GM19324 (cell line): ENCODE data around the gene FLOT2.
"Not testable (repeated sequence)": the region's sequence is repeated elsewhere in the genome, so short reads cannot be mapped to it uniquely, and the experiment has no call there.

Experiments used
- ATAC-seq: cut with Tn5 transposase; IDR thresholded peaks from one replicate; pipeline ENCODE4 v1.9.1; 2021; ENCODE audit warnings: mild to moderate bottlenecking, moderate library complexity; ENCODE audit not compliant: unreplicated experiment, low FRiP score

Gene FLOT2

GRCh38 chr17:28897769-28898526 is 415 bp upstream of the FLOT2 start:
- no peak for ATAC-seq

- no peak for ATAC-seq
These were observed 1.0 kb downstream of the FLOT2 start for GRCh38 chr17:28896491-28896883.

- no peak for ATAC-seq
These were observed 1.6 kb downstream of the FLOT2 start for GRCh38 chr17:28895794-28896447.

DNA sequence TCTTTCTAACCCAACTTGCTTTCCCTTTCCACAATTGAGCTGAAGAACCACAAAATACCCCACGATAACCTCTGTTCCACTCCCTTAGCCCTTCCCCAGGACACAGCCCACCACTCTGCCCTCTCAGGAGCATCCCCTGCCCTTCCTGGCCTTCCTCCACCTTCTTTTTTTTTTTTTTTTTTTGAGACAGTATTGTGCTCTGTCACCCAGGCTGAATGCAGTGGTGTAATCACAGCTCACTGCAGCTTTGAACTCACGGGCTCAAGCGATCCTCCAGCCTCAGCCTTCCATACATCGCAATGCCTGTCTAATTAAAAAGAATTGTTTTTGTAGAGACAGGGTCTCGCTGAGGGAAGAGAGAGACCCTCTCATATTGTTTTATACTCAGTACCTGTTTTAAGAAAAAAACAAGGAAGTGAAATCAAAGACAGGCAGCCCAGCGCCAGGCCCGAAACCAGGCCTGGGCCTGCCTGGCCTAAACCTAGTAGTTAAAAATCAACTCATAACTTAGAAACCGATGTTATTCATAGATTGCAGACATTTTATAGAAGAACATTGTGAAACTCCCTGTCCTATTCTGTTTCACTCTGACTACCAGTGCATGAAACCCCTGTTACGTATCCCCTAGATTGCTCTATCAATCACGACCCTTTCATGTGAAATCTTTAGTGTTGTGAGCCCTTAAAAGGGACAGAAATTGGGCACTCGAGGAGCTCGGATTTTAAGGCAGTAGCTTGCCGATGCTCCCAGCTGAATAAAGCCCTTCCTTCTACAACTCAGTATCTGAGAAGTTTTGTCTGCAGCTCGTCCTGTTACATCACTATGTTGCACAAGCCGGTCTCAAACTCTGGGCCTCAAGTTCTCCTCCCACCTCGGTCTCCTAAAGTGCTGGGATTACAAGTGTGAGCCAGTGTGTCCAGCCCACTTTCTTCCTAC is 4.0 kb downstream of the FLOT2 start:
- not testable (repeated sequence) for ATAC-seq

DNA sequence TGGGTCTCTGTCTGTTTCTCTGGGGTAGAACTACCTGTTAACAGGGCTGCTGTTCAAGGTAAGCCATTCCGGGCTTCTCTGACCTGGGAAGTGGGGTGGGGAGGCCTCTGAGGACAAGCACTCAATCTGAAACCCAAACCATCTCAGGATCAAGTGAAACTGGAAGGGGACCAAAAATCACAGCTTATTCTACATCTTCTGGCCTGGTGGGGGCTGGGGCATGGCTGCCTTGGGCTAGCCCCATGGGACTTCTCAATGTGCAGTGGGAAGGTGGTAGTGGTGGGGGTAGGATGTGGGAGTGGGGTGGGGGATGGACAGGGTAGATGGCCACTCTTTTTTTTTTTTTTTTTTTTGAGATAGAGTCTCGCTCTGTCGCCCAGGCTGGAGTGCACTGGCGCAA is 5.5 kb downstream of the FLOT2 start:
- no peak for ATAC-seq

DNA sequence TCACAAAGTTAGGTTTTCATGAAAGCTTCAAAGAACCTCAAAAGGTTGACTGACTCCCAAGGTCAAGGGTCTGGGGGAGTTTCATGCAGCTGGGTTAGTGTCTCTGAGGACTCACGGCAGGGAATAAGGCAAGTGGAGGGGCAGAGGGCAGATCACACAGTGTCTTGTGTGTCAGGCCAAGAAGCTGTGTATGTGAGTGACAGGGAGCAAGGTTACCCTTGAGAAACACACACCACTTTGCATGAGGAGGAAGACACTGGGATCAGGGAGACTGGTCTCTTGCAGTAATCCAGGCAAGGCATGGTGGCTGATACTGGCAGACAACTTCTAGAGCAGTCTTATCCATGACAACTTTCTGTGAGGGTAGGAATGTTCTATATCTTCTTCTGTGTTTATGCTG is 6.3 kb downstream of the FLOT2 start:
- no peak for ATAC-seq

DNA sequence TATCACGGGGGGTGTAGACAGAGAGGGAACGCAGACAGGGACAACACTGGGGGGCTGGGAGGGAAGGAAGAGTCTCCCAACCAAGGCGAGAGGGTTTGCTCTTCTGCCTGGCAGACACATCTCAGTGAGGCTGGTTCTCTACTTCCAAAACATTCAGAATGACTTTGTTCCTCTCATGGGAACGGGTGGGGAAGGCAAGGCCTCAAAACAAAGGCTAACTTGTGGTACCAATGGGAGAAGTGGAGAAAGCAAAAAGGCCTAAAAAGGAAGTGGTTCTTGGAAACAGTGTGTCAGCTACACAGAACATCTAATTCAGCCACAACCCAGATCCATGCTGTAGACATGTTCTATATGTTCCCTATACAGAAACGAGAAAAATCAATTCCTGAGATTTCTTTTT is 7.5 kb downstream of the FLOT2 start:
- ATAC-seq, result no peak

GRCh38 chr17:28888832-28889231 is 8.7 kb downstream of the FLOT2 start:
- ATAC-seq, result no peak

- no peak for ATAC-seq
These were observed 9.6 kb downstream of the FLOT2 start for GRCh38 chr17:28887871-28888471.

DNA sequence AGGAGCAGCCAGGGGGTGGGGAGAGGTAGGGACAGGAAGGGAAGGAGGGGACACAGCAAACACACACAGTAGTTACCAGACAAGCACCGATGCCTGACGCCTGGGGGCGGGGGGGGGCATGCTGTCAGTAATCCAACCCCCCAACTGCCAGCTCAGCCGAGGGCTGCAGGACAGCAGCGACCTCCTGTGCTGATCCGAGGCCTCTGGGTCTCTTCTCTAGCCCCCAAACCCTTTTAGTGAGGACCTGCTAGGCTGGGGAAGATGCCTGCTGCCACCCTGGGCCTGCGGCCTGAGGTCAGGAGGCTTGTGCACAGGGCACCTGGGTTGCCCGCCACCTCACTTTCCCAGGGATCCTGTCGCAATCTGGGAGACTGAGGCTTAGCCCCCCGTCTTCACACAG is 11.6 kb downstream of the FLOT2 start:
- no peak for ATAC-seq

GRCh38 chr17:28885363-28885762 is 12.2 kb downstream of the FLOT2 start:
- no peak for ATAC-seq

DNA sequence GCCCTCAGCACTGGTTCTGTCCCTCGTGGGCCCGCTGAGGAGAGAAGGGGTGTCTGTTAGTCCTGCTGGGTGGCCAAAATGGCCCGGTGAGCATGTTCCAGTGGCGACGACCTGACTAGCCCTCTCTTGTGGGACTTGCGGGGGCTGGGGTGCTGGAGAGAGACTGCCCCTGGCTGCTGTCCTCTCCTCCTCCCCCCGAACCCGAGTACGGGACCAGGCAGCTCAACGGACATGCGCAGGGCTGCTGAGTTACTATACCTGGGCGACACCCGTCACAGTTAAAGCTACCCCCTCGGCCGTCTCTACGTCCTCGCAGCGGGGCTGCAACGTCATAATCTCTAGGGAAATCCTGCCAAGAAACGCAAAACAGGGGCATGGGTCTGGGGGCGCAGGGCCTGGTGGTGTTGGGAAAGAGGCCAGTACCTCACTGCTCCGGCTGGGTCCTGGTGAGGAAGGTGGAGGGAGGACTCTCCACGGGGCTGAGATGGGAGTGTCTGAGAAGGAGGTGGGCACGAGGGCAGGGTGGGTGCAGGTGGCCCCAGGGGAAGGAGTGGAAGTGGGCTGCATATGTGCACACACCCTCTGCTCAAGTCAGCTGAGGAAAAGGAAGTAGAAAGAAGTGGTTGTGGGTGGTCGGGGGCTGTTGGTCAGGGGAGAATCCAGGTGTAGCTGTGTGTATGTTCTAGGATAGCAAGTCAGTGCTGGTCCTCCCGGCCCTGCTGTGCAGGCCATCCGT is 13.4 kb downstream of the FLOT2 start:
- no peak for ATAC-seq

- no peak for ATAC-seq
These were observed 15.2 kb downstream of the FLOT2 start for GRCh38 chr17:28882154-28882895.

- ATAC-seq, result no peak
These were observed 15.9 kb downstream of the FLOT2 start for GRCh38 chr17:28881533-28882056.

DNA sequence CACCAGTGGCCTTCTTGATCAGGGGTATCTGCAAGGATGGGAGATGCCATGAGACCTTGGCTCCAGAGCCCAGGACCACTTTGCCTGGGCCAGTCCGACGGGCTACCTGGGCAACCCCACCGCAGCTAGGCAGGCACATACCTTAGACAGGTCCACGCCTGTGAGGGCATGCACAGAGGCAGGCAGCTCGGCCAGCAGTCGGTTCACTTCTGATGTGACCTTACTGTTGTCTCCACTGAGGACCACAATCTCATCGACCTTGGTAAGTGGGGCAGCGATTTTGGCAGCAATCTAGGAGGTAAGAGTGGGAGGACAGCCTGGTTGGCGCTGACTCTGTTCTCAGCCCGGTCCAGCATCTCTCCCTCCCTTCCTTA is 17.0 kb downstream of the FLOT2 start:
- no peak for ATAC-seq

DNA sequence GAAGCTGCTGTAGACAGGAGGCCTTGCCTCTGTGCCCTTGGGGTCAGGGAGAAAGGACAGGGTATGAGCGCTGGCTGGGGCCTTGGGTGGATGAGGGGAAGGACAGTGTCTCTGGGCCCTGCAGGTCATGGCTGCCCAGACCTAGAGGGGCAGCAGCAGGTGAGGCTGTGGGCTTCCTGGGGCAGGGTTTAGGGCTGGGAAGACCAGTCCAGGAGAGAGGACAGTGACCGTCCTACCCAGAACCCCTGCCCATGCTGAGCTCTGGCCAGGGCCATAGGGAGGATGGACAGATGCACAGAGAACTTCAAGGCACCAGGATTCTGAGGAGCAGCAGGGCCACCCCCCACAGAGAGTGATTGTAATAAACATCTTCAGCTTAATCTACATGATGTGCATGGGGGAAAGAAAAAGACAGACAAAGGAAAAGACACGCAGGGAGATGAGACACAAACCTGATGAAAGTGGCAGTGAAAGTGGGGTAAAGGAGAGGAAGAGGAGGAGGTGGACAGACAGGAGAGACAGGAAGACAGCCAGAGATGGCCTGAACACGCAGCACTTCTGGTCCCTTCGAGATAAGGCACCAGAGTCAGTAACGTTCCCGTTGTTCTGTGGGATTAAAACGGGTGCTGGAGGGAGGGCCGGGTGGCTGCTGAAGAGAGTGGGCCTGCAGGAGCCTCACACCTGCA is 17.5 kb downstream of the FLOT2 start:
- ATAC-seq, result no peak

DNA sequence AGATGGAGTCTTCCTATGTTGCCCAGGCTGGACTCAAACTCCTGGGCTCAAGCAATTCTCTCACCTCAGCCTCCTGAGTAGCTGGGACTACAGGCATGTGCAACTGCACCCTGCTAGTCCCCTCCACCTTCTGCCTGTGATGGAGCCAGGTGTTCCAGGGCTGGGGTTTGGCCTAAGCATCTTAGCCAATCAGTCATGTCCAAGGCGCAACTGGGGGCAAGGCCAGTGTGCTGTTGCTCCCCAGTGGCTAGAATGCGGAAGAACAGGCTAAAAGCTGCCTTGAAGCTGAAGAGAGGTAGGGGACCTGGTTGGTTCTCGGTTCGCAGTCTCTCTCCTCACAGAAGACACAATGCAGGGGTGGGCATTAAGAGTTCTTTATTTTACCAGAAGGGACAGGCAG is 18.6 kb downstream of the FLOT2 start:
- ATAC-seq, result no peak

- no peak for ATAC-seq
These were observed 19.2 kb downstream of the FLOT2 start for GRCh38 chr17:28878158-28878910.
